ENCODE results near the gene CARD11.
"Not testable (repeated sequence)": the region's sequence is repeated elsewhere in the genome, so short reads cannot be mapped to it uniquely, and the experiment has no call there.

Gene CARD11

DNA sequence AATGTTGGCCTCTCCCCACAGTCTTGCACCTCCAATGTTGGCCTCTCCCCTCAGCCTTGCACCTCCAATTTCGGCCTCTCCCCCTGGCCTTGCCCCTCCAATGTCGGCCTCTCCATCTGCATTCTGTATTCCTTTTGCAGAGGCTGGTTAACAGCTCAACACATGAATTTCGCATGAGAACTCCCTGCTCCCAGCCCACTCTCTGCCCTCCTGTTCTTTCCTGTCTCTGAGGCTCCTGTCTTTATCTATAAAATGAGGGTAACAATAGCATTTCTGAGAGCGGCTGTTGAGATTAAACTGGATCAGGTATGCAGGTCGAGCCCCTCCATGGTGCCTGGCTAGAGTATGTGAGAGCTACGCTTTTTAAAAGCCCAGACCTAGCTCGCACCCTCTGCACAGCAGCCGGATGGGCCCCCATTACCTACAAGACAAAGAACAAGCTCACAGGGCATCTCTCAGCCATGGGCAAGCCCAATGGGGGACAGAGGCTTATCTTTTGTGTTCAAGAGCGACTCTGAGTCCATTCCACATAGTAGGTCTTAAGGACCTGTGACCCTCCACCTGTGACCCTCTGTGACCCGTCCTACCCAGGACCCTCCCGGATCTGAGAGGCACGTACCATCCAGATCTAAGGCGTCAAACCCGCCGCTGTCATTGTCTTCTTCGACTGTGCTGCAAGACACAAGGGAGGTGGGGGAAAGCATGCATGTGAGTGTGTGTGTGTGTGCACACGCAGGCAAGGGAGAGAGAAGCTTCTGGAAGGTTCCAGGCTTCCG, 117.4 kb downstream of the CARD11 start:
- no peak for DNase-seq (ENCODE audit: low read depth in 2 of 2)

DNA sequence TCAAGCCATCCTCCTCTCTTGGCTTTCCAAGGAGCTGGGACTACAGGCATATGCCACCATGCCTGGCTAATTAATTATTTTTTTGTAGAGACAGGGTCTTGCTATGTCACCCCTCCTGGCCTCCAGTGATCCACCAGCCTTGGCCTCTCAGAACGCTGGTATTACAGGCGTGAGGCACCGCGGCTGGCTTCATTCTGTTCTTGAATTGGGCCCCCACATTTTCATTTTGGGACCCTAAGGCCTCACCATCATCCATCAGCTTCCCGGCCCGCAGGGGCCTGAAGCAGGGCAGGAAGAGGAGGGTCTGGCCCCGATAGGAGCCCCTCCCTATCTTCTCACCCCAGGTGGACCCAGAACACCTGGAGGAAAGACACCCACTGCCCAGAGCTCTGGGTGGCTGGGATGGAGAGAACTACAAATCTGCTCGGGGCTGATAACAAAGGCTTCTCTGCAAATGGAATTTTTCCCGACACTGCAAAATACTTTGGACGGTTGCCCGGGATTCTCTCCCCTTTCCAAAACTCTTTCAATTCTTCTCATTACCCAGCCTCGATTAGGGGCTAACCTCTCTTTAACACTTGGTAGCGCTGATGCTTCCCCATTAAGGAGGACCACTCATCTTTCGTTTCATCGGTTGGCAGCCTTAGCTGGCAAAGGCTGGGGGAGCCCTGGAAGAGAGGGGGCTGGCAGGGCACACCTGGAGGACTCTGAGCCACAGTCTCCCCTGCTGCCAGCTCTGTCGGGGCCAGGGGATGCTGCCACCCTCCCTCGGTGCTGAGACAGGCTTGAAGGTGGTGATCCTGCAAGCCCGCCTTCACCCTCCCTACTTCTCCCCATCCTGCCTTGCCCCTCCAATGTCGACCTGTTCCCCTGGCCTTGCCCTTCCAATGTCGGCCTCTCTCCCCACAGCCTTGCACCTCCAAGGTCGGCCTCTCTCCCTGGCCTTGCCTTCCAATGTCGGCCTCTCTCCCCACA, 118.5 kb downstream of the CARD11 start:
- no peak for DNase-seq (ENCODE audit: low read depth in 2 of 2)

DNA sequence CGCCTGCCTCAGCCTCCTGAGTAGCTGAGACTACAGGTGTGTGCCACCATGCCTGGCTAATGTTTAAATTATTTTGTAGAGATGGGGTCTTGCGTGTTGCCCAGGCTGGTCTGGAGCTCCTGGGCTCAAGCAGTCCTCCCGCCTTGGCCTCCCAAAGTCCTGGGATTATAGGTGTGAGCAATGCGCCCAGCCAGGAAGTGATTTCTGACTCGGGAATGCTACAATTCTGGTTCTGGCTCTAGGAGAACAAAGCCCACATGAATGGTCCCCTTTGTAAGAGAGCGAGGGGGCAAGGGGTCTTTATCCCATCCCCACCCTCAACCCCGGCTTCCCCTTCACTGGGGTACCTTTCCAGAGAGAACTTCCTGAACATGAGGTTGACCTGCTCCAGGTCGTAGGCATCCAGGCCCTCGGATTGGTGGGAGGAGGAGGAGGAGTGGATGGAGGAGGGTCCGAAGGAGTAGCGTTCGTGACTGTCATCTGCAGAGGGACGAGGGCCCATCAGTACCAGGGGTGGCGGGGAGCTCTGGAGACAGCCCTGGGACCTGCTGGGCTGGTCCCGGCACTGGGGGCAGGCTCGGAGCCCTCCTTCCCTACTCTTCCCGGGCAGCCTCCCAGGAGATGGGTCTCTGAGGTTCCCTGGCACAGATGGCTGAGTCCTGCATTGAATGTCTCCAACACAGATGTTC, 119.6 kb downstream of the CARD11 start:
- no peak for DNase-seq (ENCODE audit: low read depth in 2 of 2)

DNA sequence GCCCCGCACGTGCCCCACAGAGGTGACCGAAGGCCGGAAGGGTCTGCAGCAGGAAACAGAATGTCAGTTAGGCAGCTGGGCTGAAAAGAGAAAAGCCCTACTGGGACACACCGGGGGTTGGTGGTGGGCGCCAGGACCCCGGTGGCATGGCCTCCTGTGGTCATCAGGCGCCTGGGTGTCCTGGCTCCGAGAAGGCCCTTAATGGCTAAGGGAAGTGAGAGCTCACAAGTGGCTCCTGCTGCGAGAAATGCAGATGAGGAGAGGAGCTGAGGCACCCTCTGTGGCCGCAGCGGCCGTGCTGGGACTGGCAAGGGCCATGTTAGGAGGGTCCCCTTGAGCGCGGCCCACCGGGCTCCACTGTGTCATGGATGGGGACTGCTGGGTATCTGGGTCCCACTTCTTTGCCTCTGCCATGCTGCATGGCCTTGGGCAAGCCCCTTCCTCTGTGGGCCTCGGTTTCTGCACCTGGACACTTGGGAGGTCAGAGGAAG, 120.3 kb downstream of the CARD11 start:
- no peak for DNase-seq (ENCODE audit: low read depth in 2 of 2)

DNA sequence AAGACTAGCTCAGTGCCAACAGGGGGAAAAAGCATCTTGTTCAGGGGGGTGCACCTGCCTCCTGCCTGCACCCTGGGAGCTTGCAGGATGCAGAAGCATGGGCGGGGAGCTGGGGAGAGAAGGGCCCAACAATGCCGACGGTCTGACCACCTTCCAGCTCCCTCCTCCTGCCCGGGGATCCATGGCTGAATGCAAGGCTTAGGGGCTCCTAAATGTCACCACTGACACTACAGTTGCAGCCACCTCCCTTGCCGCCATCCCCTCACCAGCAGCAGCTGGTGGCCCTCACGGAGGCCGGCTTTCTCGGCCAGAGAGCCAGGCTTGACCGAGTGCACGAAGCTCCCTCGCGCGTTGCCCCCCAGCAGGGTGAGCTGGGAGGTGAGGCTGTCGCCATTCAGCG, 120.8 kb downstream of the CARD11 start:
- DNase-seq (ENCODE audit: low read depth in 2 of 2) = no peak

DNA sequence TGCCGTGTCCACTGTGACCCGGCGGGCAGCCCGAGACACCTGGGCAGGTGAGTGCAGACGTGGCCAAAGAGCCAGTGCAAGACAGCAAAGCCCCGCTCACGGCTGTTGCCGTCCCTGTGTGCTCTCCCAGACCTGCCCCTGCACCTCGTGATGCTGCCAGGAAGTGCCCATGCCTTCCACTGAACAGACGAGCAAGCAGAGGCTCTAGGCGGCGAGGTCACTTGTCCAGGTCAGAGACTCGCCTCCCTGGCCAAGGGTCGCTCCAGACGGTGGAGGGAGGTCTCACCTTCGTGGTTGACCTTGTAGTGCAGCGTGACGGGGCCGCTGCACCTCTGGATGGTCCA, 121.3 kb downstream of the CARD11 start:
- no peak for DNase-seq (ENCODE audit: low read depth in 2 of 2)

DNA sequence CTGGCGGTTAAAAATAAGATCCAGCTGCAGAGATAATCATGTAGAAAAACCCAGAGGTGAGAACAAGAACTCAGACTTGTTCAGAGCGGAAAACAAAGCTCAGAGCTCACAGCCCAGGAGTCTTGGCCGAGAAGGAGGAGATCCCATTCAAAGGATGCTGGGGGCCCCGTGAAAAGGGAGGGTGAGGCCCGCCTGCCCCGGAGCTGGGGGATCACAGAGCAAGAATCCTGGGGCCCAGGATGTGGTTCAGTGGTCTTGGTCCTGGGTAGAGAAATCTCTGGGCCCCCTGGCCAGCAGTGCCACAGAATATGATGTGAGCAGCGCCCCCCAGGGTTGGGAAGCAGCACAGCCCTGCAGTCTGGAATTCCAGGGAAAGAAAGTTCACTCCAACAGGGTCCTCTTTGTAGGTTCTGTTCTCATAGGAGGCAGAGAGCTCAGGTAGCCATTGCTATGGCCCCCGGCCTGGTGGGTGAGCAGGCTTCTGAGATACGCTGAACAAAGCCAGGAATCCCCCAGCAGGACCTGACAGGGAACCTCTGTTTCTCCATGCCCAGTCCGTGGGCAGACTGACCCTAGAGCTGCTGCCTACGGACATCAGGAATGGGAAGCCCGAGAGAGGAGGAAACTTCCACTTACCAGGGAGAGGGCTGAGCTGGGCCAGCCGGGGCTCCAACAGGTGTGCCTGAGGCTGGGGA, 121.9 kb downstream of the CARD11 start:
- DNase-seq (ENCODE audit: low read depth in 2 of 2) = no peak

DNA sequence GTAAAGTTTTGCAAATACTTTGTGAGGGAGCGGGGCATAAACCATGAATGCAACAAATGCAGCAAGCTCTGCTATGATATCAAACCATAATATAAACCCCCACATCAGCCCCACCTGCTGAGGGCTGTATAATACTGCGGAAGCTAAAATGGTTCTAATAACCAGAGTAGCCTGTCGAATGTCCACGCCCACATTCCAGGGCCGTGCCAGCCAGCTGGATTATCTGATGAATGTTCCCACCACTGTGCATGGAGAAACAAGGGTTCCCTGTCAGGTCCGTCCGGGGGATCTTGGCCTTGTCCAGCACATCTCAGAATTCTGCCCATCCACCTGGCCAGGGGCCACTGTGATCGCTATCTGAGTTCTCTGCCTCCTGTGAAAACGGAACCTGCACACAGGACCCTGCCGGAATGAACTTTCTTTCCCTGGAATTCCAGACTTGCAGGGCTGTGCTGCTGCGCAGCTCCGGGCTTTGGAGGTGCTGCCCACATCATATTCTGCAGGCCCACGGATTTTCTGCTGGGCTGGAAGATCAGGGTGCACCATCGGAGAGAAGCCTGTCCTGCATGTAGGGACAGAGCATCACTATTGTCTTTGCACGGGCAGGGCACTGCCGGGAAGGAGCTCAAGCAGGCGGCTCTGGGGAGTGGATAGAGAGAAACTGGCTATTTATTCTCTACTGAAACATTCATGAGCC, 122.6 kb downstream of the CARD11 start:
- DNase-seq (ENCODE audit: low read depth in 2 of 2) = no peak

DNA sequence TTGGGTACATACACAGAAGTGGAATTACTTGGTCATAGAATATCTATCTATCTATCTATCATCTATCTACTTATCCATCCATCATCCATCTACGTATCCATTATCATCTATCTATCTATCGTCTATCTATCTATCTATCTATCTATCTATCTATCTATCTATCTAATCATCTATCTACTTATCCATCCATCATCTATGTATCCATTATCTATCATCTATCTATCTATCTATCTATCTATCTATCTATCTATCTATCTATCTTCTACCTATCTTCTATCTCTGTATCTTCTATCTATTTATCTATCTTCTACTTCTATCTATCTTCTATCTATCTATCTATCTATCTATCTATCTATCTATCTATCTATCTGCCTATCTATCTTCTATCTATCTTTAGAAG, 123.2 kb downstream of the CARD11 start:
- not testable (repeated sequence) for DNase-seq (ENCODE audit: low read depth in 2 of 2)

DNA sequence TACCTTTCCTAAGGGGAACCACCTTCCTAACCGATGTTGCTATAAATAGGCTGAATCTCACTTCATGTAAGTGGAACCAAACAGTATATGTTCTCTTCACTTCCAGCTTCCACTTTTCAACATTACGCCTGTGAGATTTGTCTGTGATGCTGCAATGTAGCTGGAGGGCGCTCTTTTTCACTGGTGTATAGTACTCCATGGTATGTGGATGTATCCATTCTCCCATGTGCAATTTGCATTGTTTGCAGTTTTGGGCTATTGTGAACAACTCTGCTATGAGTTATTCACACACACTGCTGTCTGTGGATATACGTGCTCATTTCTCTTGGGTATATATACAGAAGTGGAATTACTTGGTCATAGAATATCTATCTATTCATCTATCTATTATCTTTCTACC, 123.6 kb downstream of the CARD11 start:
- no peak for DNase-seq (ENCODE audit: low read depth in 2 of 2)

DNA sequence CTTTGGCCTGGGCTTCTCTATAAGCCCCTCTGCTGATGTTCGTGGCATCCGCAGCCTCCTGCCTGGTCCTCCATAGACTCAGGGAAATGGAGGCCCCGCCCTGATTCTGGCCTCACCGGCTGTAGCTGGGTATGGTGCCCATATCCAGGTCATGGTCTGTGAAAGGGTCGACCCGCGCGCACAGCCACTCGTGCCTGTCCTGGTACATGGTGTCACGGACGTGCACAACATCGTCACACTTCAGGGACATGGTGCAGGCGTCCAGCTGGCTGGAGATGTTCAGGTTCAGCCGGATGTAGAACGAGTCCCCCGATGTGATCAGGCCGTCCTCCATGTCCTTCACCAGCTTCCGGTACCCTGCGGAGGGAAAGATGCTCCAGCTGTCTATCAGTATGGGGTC, 124.4 kb downstream of the CARD11 start:
- no peak for DNase-seq (ENCODE audit: low read depth in 2 of 2)

DNA sequence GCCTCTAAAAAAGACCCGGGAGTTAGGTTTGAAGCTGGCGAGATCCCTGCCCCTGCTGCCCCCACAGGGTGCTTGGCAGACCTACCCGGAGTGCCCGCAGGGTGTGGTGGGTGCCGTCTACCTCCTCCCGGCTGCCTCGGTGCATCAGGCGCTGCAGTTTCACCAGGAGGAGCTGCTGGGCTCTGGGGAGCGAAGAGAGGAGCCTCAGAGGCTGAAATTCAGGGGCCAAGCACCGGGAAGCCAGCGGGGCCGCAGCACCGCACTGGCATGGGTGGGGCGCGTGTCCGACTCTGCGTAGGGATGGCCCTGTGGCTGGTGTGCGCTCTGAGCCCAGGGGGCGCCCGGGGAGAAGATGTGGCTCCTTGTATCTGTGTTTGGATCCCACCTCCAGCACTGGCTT, 125.3 kb downstream of the CARD11 start:
- no peak for DNase-seq (ENCODE audit: low read depth in 2 of 2)

DNA sequence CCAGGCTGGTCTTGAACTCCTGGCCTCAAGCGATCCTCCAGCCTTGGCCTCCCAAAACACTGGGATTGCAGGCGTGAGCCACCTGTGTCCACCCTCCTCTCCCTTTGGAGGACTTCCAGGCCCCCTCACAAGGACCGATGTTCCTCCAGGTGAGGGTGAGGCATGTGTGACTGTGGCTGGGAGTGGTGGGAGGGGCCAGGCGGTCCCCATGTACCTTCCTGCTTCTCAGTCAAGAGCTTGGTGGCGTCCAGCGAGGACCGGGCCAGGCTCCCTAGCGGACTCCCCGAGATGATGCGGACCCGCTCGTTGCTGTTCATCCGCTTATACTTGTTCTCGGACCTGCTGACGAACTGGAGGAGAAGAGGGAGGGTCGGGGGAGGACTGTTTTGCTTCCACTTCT, 128.6 kb downstream of the CARD11 start:
- DNase-seq (ENCODE audit: low read depth in 2 of 2) = no peak

DNA sequence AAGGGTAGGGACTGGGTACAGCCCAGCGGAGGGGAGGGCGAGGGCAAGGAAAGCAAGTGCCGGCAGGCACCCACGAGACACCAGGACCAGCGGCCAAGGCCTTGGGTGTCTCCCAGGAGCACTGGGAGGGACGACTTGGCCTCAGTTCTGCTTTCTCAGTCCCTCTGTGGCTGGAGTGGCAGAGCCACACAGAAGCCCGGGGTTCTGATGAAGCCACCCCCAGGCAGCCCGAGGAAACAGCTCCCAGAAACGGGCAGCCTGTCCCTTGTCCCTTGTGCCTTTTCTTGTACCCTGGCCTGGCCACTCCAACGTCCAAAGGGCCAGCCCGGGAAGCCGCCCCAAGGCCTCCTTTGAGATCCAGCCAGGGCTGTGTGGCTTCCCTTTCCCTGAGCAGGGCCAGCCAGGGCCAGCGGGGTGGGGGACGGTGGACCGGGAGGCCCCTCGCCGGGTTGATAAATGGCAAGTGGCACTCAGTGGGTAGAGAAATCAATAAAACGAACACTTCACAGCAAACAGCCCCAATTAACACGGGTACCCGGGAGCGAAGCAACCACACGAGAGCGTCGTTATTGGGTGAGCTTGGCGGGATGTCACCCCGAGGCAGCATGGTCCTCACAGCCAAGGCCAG, 129.8 kb downstream of the CARD11 start:
- DNase-seq (ENCODE audit: low read depth in 2 of 2) = no peak

DNA sequence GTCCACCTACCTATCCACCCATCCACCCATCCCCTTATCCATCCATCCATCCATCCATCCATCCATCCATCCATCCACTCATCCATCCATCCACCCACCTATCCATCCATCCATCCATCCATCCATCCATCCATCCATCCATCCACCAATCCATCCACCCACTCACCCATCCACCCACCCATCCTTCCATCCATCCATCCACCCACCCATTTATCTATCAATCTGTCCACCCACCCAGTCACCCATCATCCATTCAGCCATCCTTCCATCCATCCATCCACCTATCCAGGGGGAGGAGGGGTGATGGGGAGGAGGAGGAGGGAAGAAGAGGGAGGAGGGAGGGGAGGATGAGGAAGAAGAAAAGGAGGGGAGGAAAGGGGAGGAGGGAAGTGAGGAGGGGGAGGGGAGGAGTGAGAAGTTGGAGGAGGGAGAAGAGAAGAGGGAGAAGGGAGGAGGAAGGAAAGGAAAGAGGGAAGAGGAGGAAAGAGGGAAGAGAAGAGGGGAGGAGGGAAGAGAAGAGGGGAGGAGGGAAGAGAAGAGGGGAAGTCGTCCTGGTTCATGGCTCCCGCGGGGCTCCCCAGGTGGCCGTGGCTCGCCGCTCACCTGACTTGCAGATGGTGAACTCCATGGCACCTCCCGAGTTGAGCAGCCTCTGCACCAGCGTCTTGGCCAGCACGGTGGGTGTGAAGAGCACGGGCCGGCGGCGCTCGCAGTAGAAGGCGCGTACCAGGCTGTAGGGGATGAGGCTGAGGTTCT, 130.8 kb downstream of the CARD11 start:
- no peak for DNase-seq (ENCODE audit: low read depth in 2 of 2)

DNA sequence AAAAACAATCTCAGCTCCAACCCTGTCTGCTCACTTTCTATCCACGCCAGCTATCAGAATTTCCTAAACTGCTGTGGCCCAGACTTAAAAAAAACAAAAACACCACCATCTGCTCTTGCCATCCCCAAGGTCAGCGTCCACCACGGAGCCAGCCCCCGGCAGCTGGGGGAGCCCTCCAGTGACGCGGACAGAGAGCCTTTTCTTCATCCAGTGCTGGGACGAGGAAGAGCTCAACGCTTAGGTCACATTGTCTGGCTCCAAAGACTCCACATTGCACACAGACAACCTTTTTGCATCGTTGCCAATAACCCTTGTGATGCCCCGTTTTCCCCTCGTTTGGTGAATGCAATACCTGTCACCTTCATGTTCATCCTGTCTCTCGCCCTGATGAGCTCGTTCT, 132.2 kb downstream of the CARD11 start:
- no peak for DNase-seq (ENCODE audit: low read depth in 2 of 2)

DNA sequence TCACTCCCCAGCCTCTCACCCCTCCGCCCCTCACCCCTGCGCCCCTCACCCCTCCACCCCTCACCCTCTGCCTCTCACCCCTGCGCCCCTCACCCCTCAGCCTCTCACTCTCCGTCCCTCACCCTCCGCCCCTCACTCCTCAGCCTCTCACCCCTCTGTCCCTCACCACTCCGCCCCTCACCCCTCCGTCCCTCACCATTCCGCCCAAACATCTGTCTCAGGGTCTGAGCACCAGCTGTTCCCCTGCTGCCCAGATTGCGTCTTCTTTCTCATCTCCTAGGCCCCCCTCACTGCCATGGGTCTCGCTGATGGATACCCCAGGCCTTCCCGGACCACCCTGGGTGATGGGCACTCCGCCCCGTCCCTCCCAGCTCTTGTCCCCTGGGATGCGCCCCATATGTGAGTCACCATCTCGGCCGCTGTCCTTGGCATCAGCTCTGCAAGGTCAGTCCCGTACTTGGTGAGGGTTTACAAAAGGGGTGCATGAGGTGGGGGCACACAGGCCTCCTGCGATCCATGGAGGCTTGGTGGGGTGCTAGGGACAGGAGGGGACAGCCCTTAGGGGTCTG, 134.1 kb downstream of the CARD11 start:
- no peak for DNase-seq (ENCODE audit: low read depth in 2 of 2)

DNA sequence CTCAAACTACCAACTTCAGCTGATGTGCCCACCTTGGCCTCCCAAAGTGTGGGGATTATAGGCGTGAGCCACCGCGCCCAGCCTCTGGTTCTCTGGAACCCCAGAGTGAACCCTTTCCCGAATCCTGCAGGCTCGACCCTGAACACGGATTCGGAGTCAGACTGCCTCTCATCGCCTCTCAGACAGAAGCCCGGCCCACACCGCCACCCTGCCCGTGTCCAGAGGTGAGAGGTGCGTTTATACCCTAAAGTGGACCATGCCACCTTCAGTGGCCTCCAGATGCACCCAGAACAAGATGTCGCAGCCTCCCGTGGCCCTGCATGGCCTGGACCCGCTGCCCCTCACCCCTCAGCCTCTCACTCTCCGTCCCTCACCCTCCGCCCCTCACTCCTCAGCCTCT, 134.6 kb downstream of the CARD11 start:
- no peak for DNase-seq (ENCODE audit: low read depth in 2 of 2)

DNA sequence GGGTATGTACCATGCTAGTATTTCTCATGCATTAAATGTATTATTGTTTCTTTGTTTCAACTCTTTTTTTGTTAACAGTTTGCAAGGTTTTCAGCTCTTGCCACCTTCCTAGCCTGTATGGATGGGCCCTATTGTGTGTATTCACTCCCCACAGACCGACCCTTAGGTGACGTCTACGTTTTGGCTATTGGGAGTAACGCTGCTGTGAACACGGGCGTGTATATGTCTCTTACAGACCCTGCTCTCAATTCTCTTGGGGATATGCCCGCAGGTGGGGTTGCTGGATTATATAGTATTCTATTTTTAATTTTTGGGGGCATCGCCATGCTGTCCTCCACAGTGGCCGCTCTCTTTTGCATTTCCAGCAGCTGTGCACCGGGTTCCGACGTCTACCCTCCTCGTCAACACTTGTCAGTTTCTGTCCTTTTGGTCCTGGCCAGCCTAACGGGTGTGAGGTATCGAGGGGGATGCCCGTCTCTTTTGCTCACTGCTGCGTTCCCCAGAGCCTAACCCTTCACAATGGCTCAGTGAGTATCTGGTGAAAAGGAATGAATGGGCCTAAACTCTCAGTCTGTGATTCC, 135.5 kb downstream of the CARD11 start:
- DNase-seq (ENCODE audit: low read depth in 2 of 2) = no peak
